IPS-15b (cell line): ENCODE results near the gene TIMD4.

Experiments
- H3K27me3 ChIP-seq: one replicate; pipeline ENCODE4 v1.6.1; 2013; ENCODE audit warnings: low read length; ENCODE audit not compliant: control insufficient read depth, insufficient read depth
- H3K36me3 ChIP-seq: one replicate; pipeline ENCODE4 v1.6.1; 2013; ENCODE audit warnings: low read length; ENCODE audit not compliant: control insufficient read depth, insufficient read depth
- H3K4me1 ChIP-seq: one replicate; pipeline ENCODE4 v1.6.1; 2013; ENCODE audit warnings: mild to moderate bottlenecking, low read length; ENCODE audit not compliant: control insufficient read depth, insufficient read depth
- H3K4me3 ChIP-seq: one replicate; pipeline ENCODE4 v1.5.1; 2013; ENCODE audit warnings: low read depth, low read length
- H3K9ac ChIP-seq: one replicate; pipeline ENCODE4 v1.6.1; 2013; ENCODE audit warnings: low read depth, mild to moderate bottlenecking, low read length
- H3K9me3 ChIP-seq: one replicate; pipeline ENCODE4 v1.6.1; 2013; ENCODE audit warnings: mild to moderate bottlenecking, low read length; ENCODE audit not compliant: control insufficient read depth, insufficient read depth

TIMD4 gene

GRCh38 chr5:156892223-156892622 is 70.8 kb downstream of the TIMD4 start:
- Histone ChIP-seq H3K9me3 (no peaks in the 10 kb centered on the region), H3K4me1 (no peaks in the 10 kb centered on the region)

DNA sequence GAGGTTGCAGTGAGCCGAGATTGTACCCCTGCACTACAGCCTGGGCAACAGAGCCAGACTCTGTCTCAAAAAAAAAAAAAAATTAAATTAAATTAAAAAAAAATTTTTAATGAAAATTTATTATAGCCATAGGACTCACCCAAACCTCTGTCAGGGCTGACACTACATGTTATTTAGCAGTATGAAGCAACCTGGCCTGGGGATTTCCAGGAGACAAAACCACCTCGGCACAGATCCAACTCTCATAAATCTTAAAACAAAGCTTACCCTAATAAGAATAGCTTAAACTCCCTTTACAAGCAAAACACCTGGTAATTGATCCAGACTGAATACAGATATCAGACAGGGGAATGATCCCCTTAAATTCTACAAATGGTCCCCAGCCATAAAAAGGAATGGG is 74.5 kb downstream of the TIMD4 start:
- Histone ChIP-seq H3K4me1 (no peaks in the 10 kb centered on the region), H3K9ac (no peak overlapping the region), H3K36me3 (no peaks in the 10 kb centered on the region)

More at GRCh38 chr5:156892223-156892622, 70.8 kb downstream of the TIMD4 start:
- Histone ChIP-seq H3K27me3 (no peaks in the 10 kb centered on the region), H3K4me3 (no peak overlapping the region), H3K36me3 (no peaks in the 10 kb centered on the region), H3K9ac (no peak overlapping the region)

GRCh38 chr5:156883316-156883875 is 79.6 kb downstream of the TIMD4 start:
- H3K4me1 ChIP-seq, result no peaks in the 10 kb centered on the region
- no peak overlapping the region for H3K4me3 ChIP-seq
- H3K9ac ChIP-seq, result no peak overlapping the region
- H3K36me3 ChIP-seq, result no peaks in the 10 kb centered on the region
- H3K9me3 ChIP-seq, result no peaks in the 10 kb centered on the region
- no peaks in the 10 kb centered on the region for H3K27me3 ChIP-seq

More for the DNA sequence above, 74.5 kb downstream of the TIMD4 start:
- no peak overlapping the region for H3K4me3 ChIP-seq
- no peaks in the 10 kb centered on the region for H3K9me3 ChIP-seq
- no peaks in the 10 kb centered on the region for H3K27me3 ChIP-seq

- no peaks in the 10 kb centered on the region for H3K4me1 ChIP-seq
- H3K4me3 ChIP-seq, result no peak overlapping the region
- H3K27me3 ChIP-seq, result no peaks in the 10 kb centered on the region
- H3K36me3 ChIP-seq, result no peaks in the 10 kb centered on the region
- H3K9me3 ChIP-seq, result no peaks in the 10 kb centered on the region
- H3K9ac ChIP-seq, result no peak overlapping the region
Measured at GRCh38 chr5:156879665-156880285, 83.3 kb downstream of the TIMD4 start.

GRCh38 chr5:156871212-156871611 is 91.8 kb downstream of the TIMD4 start:
- Histone ChIP-seq H3K4me1 (no peaks in the 10 kb centered on the region), H3K36me3 (no peaks in the 10 kb centered on the region), H3K4me3 (no peak overlapping the region), H3K9me3 (no peaks in the 10 kb centered on the region), H3K9ac (no peak overlapping the region), H3K27me3 (no peaks in the 10 kb centered on the region)

- H3K4me3 ChIP-seq, result no peak overlapping the region
- H3K9me3 ChIP-seq, result no peaks in the 10 kb centered on the region
- no peaks in the 10 kb centered on the region for H3K4me1 ChIP-seq
- H3K9ac ChIP-seq, result no peak overlapping the region
- no peaks in the 10 kb centered on the region for H3K27me3 ChIP-seq
- H3K36me3 ChIP-seq, result no peaks in the 10 kb centered on the region
Measured at GRCh38 chr5:156870498-156870839, 92.6 kb downstream of the TIMD4 start.
